Stimulated activated CD8-positive, alpha-beta memory T cell treated with anti-CD3 and anti-CD28 coated beads, Interleukin-7, amount 100 ng/mL, for 4 hours (primary cell): Measurements from ENCODE around the gene ABO.
"Not testable (repeated sequence)": the region's sequence is repeated elsewhere in the genome, so short reads cannot be mapped to it uniquely, and the experiment has no call there.

ENCODE experiments used
- DNase-seq, 2 donors: peaks; one replicate each; pipeline ENCODE4 v3.0.0-alpha.2; 2020; ENCODE audit warnings: low read depth in 2 of 2

The ABO gene

GRCh38 chr9:133225171-133226011 lies 49.6 kb downstream of the ABO start:
- DNase-seq: no peak

DNA sequence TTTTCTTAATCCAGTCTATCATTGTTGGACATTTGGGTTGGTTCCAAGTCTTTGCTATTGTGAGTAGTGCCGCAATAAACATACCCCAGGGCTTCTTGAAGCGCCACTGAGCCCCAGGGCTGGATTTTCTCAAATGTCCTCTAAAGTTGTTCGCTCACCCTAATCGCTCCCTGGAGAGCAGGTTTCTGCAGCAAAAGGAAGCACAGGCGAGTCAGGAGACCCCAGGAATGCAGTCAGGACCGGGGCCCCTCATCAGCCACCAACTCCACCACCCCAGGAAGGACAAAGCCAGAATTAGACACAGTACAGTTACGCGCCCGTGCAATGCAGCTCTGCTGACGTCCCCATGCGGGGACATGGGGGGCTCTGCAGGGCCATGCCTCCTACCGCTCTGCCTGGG lies 50.2 kb downstream of the ABO start:
- no peak for DNase-seq

- not testable (repeated sequence) for DNase-seq
These were observed 51.7 kb downstream of the ABO start for GRCh38 chr9:133223159-133223756.

DNA sequence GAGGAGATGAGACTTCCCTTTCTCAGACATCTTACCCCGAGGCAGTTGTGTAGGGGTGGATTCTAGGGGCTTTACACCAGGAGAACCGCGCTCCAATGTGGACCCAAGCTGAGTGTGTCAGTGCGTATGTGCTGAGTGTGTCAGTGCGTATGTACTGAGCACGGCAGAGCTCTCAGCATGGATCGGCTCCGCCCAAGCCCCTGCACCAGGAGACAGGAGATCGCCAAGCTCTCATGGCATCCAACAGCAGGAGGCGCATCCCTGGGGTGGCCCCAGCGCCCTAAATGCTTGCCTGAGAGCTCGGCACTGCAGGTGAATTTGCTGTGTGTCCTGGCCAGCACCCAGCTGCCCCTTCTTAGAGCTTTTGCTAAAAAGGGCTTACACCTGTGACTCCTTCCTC lies 53.0 kb downstream of the ABO start:
- DNase-seq: not testable (repeated sequence)

GRCh38 chr9:133221177-133221809 lies 53.7 kb downstream of the ABO start:
- DNase-seq: no peak

- not testable (repeated sequence) for DNase-seq
These were observed 56.7 kb downstream of the ABO start for GRCh38 chr9:133218049-133218975.

DNA sequence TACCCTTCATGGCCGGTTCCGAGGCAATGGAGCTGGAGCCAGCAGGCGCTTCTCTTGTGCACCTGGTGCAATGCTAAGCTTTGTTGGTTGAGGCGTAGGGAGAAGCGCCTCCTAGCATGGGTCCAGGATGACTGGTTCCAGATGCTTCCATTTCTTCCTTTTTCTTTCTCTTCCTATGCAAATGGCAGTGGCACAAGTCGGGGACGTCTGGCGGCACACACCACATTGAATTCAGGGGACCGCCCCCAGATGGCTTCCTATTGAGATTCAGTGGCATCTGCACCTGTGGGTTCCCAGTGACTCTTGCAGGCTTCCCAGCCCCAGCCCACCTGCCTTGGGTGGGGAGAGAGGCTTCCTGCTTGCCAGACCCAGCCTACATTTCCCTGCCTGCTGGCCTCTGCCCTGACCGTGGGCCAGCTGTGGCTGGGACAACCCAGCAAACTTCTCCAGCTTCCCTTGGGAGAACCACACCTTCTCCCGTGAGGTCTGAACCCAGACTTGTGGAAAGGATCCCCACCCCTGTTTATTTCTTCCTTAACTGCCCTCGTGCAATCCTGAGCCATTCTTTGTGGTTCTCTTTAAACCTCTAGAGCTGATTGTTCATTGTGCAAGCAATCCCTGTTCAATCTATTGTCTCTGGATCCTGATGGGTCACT lies 57.5 kb downstream of the ABO start:
- not testable (repeated sequence) for DNase-seq

- not testable (repeated sequence) for DNase-seq
These were observed 60.7 kb downstream of the ABO start for GRCh38 chr9:133214276-133214675.

- DNase-seq: no peak
These were observed 64.4 kb downstream of the ABO start for GRCh38 chr9:133210609-133211008.

DNA sequence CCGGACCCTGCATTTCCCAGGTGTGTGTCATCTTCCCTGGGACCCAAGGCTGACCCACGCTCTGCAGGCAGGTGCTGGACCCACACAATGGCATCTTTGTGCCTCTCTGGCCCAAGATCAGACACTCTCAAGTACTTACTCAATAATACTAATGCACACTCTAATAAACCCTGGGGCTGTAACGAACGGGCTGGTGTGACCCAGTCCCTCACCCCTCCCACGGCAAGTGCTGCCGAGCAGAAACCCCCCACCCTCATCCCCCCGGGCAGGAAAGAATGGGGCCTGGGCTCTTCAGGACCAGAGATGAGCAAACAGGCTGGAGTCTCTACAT lies 64.8 kb downstream of the ABO start:
- DNase-seq: no peak

GRCh38 chr9:133209327-133210201 lies 65.4 kb downstream of the ABO start:
- not testable (repeated sequence) for DNase-seq

GRCh38 chr9:133208880-133209300 lies 66.1 kb downstream of the ABO start, which contains the start of gene OBP2B:
Gene OBP2B, minus strand, starts transcription at chr9:133209250. Its CDS starts 51 bp downstream, at chr9:133209199.
- DNase-seq: not testable (repeated sequence)

GRCh38 chr9:133208171-133208879 lies 66.7 kb downstream of the ABO start:
- not testable (repeated sequence) for DNase-seq

- no peak for DNase-seq
These were observed 67.3 kb downstream of the ABO start for GRCh38 chr9:133207540-133208170.

GRCh38 chr9:133207021-133207531 lies 67.9 kb downstream of the ABO start:
- DNase-seq: no peak

GRCh38 chr9:133205996-133206931 lies 68.7 kb downstream of the ABO start:
- DNase-seq: no peak

- DNase-seq: not testable (repeated sequence)
These were observed 69.5 kb downstream of the ABO start for GRCh38 chr9:133205481-133205887.
